GM23338 (cell line): ENCODE results near the gene VCL.
A peak's percentile ranks its signal among the peaks of the same experiment; 100 is the strongest.

Source experiments
- EZH2 ChIP-seq: fragments of 200-600 bp; sonication (generic); IDR thresholded peaks from one replicate; pipeline ENCODE4 v1.8.0; 2017; ENCODE audit warnings: antibody characterized with exemption, mild to moderate bottlenecking, low read depth; ENCODE audit not compliant: unreplicated experiment
- POLR2AphosphoS5 ChIP-seq: IDR thresholded peaks from 2 replicates; pipeline ENCODE4 v1.6.1; 2016; ENCODE audit warnings: antibody characterized with exemption, low read depth
- TF ChIP-seq, protein P1 (sequence below), 2 experiments: fragments of 200-600 bp in 1 of 2; sonication (generic) in 1 of 2; conservative IDR thresholded peaks; 2 replicates each; pipeline versions ENCODE4 v1.5.1 to v1.6.1; 2016 to 2017; ENCODE audit warnings: antibody characterized with exemption in 2 of 2, low read depth in 2 of 2, mild to moderate bottlenecking in 2 of 2, moderate library complexity in 1 of 2

- TF ChIP-seq, protein P1, sequence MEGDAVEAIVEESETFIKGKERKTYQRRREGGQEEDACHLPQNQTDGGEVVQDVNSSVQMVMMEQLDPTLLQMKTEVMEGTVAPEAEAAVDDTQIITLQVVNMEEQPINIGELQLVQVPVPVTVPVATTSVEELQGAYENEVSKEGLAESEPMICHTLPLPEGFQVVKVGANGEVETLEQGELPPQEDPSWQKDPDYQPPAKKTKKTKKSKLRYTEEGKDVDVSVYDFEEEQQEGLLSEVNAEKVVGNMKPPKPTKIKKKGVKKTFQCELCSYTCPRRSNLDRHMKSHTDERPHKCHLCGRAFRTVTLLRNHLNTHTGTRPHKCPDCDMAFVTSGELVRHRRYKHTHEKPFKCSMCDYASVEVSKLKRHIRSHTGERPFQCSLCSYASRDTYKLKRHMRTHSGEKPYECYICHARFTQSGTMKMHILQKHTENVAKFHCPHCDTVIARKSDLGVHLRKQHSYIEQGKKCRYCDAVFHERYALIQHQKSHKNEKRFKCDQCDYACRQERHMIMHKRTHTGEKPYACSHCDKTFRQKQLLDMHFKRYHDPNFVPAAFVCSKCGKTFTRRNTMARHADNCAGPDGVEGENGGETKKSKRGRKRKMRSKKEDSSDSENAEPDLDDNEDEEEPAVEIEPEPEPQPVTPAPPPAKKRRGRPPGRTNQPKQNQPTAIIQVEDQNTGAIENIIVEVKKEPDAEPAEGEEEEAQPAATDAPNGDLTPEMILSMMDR (conservative IDR thresholded peaks at IDR 0.05; ENCODE audit: low read depth in 2 of 2): no peak
- TF ChIP-seq POLR2AphosphoS5 (peak; percentile 70), EZH2 (no peak)
Observed at GRCh38 chr10:73965890-73966768, 31.8 kb upstream of the VCL start.
